ENCODE data around the gene SPCS1. TPM values are rescaled to one million over a fixed set of nuclear protein-coding genes. Genes with fewer than 3 reads are reported as not detected.

SPCS1 gene
- total RNA-seq, 1 donor, result 111 TPM

GRCh38 chr3:52730681-52731080 lies 24.8 kb downstream of the SPCS1 start:
- DNase-seq (ENCODE audit: low read depth), result peak; percentile 20
- no peak for TF ChIP-seq CTCF (IDR thresholded peaks at IDR 0.05; ENCODE audit: insufficient read depth, low read length)
- no peak overlapping the region for H3K4me3 ChIP-seq (ENCODE audit: low read depth, low read length)

DNA sequence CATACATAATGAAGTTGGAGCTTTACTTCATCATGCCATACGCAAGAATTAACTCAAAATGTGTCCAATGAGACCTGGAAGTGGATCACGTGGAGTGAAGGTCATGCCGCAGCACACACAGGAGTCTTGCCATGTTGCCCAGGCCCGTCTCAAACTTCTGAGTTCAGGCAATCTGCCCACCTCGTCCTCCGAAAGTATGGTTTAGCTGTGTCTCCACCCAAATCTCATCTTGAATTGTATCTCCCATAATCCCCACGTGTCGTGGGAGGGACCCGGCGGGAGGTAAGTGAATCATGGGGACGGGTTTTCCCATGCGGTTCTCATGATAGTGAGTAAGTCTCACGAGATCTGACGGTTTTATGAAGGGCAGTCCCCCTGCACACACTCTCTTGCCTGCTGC lies 25.7 kb downstream of the SPCS1 start:
- TF ChIP-seq CTCF (IDR thresholded peaks at IDR 0.05; ENCODE audit: insufficient read depth, low read length), result no peak
- no peak overlapping the region for H3K4me3 ChIP-seq (ENCODE audit: low read depth, low read length)
- DNase-seq (ENCODE audit: low read depth), result no peak

DNA sequence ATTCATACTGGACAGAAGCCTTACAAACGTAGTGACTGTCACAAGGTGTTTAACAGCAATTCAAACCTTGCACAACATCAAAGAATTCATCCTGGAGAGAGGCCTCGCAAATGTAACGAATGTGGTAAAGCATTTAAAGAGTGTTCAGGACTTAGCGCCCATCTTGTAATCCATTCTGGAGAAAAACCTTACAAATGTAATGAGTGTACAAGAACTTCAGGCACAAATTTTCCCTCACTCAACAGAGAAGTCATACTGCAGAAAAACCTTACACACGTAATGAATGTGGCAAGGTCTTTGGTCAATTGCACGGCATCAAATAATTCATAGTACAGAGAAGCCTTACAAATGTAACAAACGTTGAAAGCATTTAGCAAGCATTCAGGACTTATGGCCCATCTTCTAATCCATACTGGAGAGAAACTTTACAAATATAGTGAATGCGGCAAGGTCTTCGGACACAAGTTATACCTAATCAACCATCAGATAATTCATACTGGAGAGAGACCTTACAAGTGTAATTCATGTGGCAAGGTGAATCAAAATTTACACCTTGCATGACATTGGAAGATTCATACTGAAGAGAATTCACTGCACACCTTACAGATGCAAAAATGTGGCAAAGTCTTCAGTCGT lies 27.5 kb downstream of the SPCS1 start:
- no peak for TF ChIP-seq CTCF (IDR thresholded peaks at IDR 0.05; ENCODE audit: insufficient read depth, low read length)
- no peak for DNase-seq (ENCODE audit: low read depth)
- no peak overlapping the region for H3K4me3 ChIP-seq (ENCODE audit: low read depth, low read length)

DNA sequence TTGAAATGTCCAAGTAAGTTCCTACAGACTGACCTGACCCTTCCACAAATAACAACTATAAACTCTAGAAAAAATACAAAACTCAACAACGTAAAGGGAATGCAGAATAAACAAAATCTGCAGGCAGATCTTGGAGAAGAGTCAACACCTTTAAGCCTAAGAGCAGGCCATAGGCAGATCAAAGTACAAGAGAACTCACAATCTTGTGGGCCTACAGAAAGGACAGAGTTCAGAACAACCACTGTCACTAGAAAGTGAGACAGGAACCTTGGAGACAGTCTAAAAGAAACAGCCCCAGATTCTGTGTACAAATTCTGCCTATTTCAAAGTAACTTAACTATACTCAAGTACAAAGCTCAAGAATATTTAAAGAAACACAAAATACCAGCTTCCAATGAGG lies 33.8 kb downstream of the SPCS1 start:
- H3K4me3 ChIP-seq (ENCODE audit: low read depth, low read length), result no peak overlapping the region
- no peak for DNase-seq (ENCODE audit: low read depth)
- TF ChIP-seq CTCF (IDR thresholded peaks at IDR 0.05; ENCODE audit: insufficient read depth, low read length), result no peak

GRCh38 chr3:52742418-52743041 lies 36.6 kb downstream of the SPCS1 start:
- no peak overlapping the region for H3K4me3 ChIP-seq (ENCODE audit: low read depth, low read length)
- peak; percentile 60 for DNase-seq (ENCODE audit: low read depth)
- peak; percentile 65 for TF ChIP-seq CTCF (IDR thresholded peaks at IDR 0.05; ENCODE audit: insufficient read depth, low read length)

DNA sequence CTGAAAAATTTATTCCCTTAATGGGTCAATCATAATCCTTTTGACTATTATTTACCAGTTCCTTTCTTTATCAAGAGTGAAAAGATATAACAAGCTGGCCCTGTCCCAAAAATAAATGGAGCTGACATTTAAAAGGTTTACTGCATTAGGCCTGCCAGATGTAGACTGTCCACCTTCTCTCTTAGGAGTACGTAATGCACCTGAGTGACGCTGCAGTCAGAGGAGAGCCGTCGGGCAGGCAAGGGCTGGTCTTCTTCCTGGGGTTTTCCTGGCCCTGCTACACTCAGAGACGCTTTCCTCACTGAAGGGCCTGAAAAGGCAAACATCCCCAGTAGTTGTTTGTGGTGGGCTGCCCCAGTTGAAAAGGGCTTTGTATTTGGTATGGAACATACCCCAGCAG lies 37.2 kb downstream of the SPCS1 start:
- TF ChIP-seq CTCF (IDR thresholded peaks at IDR 0.05; ENCODE audit: insufficient read depth, low read length), result no peak
- H3K4me3 ChIP-seq (ENCODE audit: low read depth, low read length), result no peak overlapping the region
- DNase-seq (ENCODE audit: low read depth), result no peak

Data from fibroblast of the aortic adventitia (primary cell).